Measurements from ENCODE around the gene TCP11L1.

GRCh38 chr11:33103836-33104235 lies 64.5 kb downstream of the TCP11L1 start:
- TF ChIP-seq CTCF (IDR thresholded peaks at IDR 0.05) (no peak), POLR2A (IDR thresholded peaks at IDR 0.05) (no peak)
